ENCODE results near the gene MAMDC2. TPM values are rescaled to one million over a fixed set of nuclear protein-coding genes. Genes with fewer than 3 reads are reported as not detected.

The MAMDC2 gene
- total and polyA plus RNA-seq, 9 donors = 24.6 to 96.6 (median 69.5) TPM

- H3K27ac ChIP-seq = peak overlapping the region; percentile 5 to 62
These were observed 29.5 kb downstream of the MAMDC2 start for GRCh38 chr9:70073193-70073592.

GRCh38 chr9:70073756-70074155 is 30.1 kb downstream of the MAMDC2 start:
- Histone ChIP-seq H3K27ac (peak overlapping the region; percentile 5 to 62), H3K27me3 (no peaks in the 10 kb centered on the region), H3K4me1 (ENCODE audit: insufficient read depth) (peaks cover 40% of the 10 kb centered on the region), H3K9me3 (no peaks in the 10 kb centered on the region), H3K36me3 (no peaks in the 10 kb centered on the region), H3K4me3 (no peak overlapping the region)
- TF ChIP-seq CTCF (IDR thresholded peaks at IDR 0.05) (no peak), POLR2A (IDR thresholded peaks at IDR 0.05) (no peak), EP300 (IDR thresholded peaks at IDR 0.05) (no peak)
- intact Hi-C loops (cut with DNase I) = no loop called here
- no peak for DNase-seq

More at GRCh38 chr9:70073193-70073592, 29.5 kb downstream of the MAMDC2 start:
- TF ChIP-seq CTCF (IDR thresholded peaks at IDR 0.05) (no peak), POLR2A (IDR thresholded peaks at IDR 0.05) (no peak), EP300 (IDR thresholded peaks at IDR 0.05) (no peak)
- Histone ChIP-seq H3K4me3 (no peak overlapping the region), H3K4me1 (ENCODE audit: insufficient read depth) (peaks cover 41% of the 10 kb centered on the region), H3K27me3 (no peaks in the 10 kb centered on the region), H3K36me3 (no peaks in the 10 kb centered on the region), H3K9me3 (no peaks in the 10 kb centered on the region)
- 7 to 12% (median 7%) methylated on average over 2 of the region's 2 CpGs for WGBS, 3 donors
- intact Hi-C loops (cut with DNase I) = no loop called here
- no peak for DNase-seq

- Histone ChIP-seq H3K4me3 (no peak overlapping the region), H3K9me3 (no peaks in the 10 kb centered on the region), H3K4me1 (ENCODE audit: insufficient read depth) (peaks cover 46% of the 10 kb centered on the region), H3K27ac (peak overlapping the region; percentile 4 to 56), H3K36me3 (no peaks in the 10 kb centered on the region), H3K27me3 (no peaks in the 10 kb centered on the region)
- WGBS, 3 donors = 5 to 12% (median 9%) methylated on average over 3 of the region's 3 CpGs
- intact Hi-C loops (cut with DNase I) = no loop called here
- peak in 2 of 5 donors; percentile 42 to 44 for DNase-seq
- TF ChIP-seq CTCF (IDR thresholded peaks at IDR 0.05) (no peak), EP300 (IDR thresholded peaks at IDR 0.05) (no peak), POLR2A (IDR thresholded peaks at IDR 0.05) (no peak)
These were observed 33.0 kb downstream of the MAMDC2 start for GRCh38 chr9:70076678-70077077.

- no peak overlapping the region for H3K4me3 ChIP-seq
- H3K27me3 ChIP-seq = no peaks in the 10 kb centered on the region
- H3K4me1 ChIP-seq (ENCODE audit: insufficient read depth) = peaks cover 38% of the 10 kb centered on the region
- TF ChIP-seq EP300 (IDR thresholded peaks at IDR 0.05) (no peak), POLR2A (IDR thresholded peaks at IDR 0.05) (no peak), CTCF (IDR thresholded peaks at IDR 0.05) (no peak)
- H3K27ac ChIP-seq = no peak overlapping the region
- intact Hi-C loops (cut with DNase I) = loop anchor here in 1 of 4 donors (1.0 kb wide), 1 partner anchor 20 kb away; no protein-coding TSS in a partner anchor
- WGBS, 3 donors = 30 to 31% (median 31%) methylated on average over 2 of the region's 2 CpGs
- H3K9me3 ChIP-seq = no peaks in the 10 kb centered on the region
- peak in 1 of 5 donors; percentile 44 for DNase-seq
- H3K36me3 ChIP-seq = no peaks in the 10 kb centered on the region
These were observed 35.9 kb downstream of the MAMDC2 start for GRCh38 chr9:70079417-70080037.

Data from ovary (tissue), 9 donors.